ENCODE data around the gene SLC25A38. TPM values are rescaled to one million over a fixed set of nuclear protein-coding genes. Genes with fewer than 3 reads are reported as not detected.
"Not testable (repeated sequence)": the region's sequence is repeated elsewhere in the genome, so short reads cannot be mapped to it uniquely, and the experiment has no call there.

Gene SLC25A38
- polyA plus RNA-seq, 1 donor from 2014 or later = 32.5 TPM

DNA sequence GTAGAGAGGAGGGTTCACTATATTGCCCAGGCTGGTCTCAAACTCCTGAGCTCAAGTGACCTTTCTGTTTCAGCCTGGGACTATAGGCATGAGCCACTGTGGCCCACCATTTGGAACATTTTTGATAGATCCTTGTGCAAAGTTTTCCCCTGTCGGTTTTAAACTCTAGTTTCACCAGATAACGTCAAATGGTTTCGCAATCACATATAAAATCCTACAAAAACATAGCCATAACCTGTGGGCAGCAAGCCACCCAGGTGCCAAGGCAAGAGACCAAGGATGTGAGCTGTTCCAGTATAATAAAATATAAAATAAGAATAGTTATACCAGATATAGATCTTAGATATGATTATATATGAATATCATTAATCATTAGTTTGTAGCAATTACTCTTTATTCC, 33.8 kb downstream of the SLC25A38 start:
- not testable (repeated sequence) for H3K36me3 ChIP-seq (ENCODE audit: insufficient read depth, low read length); H3K4me2 ChIP-seq (ENCODE audit: low read length); H3K27ac ChIP-seq (ENCODE audit: low read length); H4K20me1 ChIP-seq (ENCODE audit: insufficient read depth); H3K9ac ChIP-seq (ENCODE audit: low read length); H3K9me2 ChIP-seq (ENCODE audit: insufficient read depth, low read length); H3K4me3 ChIP-seq (ENCODE audit: low read length); H3K27me3 ChIP-seq (ENCODE audit: insufficient read depth, low read depth, low read length); H3K9me3 ChIP-seq (ENCODE audit: low read length); H3K79me2 ChIP-seq (replicated peaks; ENCODE audit: insufficient read depth, low read length); H2AFZ ChIP-seq (ENCODE audit: low read depth, low read length); H3F3A ChIP-seq (ENCODE audit: insufficient read depth, low read length, poor library complexity, severe bottlenecking)

DNA sequence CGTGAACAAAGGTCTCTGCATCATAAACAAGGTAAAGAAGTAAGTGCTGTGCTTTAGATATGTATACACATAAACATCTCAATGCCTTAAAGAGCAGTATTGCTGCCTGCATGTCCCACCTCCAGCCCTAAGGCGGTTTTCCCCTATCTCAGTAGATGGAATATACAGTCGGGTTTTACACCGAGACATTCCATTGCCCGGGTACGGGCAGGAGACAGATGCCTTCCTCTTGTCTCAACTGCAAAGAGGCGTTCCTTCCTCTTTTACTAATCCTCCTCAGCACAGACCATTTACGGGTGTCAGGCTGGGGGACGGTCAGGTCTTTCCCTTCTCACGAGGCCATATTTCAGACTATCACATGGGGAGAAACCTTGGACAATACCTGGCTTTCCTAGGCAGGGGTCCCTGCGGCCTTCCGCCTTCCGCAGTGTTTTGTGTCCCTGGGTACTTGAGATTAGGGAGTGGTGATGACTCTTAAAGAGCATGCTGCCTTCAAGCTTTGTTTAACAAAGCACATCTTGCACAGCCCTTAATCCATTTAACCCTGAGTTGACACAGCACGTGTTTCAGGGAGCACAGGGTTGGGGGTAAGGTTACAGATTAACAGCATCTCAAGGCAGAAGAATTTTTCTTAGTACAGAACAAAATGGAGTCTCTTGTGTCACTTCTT, 35.5 kb downstream of the SLC25A38 start:
- not testable (repeated sequence) for H3K27ac ChIP-seq (ENCODE audit: low read length); H3K9me3 ChIP-seq (ENCODE audit: low read length); H4K20me1 ChIP-seq (ENCODE audit: insufficient read depth); H3K9ac ChIP-seq (ENCODE audit: low read length); H2AFZ ChIP-seq (ENCODE audit: low read depth, low read length); H3K36me3 ChIP-seq (ENCODE audit: insufficient read depth, low read length); H3K9me2 ChIP-seq (ENCODE audit: insufficient read depth, low read length); H3K27me3 ChIP-seq (ENCODE audit: insufficient read depth, low read depth, low read length); H3F3A ChIP-seq (ENCODE audit: insufficient read depth, low read length, poor library complexity, severe bottlenecking); H3K4me3 ChIP-seq (ENCODE audit: low read length); H3K79me2 ChIP-seq (replicated peaks; ENCODE audit: insufficient read depth, low read length); H3K4me2 ChIP-seq (ENCODE audit: low read length)

DNA sequence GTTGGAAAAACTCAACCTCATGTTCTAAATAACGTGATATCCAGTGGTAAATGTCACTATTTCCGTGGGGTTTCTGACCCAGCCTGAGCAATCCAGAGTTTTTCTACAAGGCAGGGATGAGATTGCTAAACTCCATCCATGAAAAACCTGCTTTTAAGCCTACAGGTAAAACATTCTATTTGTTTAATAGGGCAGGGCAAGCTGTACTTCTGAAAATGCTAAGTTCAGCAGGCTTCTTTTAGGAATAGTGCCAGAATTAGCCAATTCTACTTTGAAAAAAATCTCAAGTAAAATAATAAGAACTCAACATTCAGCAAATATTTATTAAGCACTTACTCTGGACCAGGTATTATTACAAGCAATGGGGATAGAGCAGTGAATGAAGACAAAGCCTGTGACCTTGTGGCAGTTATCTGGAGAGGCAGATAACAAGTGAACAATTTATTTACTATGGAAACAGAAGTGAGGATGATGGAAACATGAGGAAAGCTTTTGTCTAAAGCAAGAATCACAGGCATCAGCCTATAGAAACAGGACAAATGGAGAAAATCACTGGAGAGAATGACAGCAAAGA, 36.7 kb downstream of the SLC25A38 start:
- H3K9me2 ChIP-seq (ENCODE audit: insufficient read depth, low read length) = no peaks in the 10 kb centered on the region
- H3K27ac ChIP-seq (ENCODE audit: low read length) = no peak overlapping the region
- H3K79me2 ChIP-seq (replicated peaks; ENCODE audit: insufficient read depth, low read length) = no peaks in the 10 kb centered on the region
- H4K20me1 ChIP-seq (ENCODE audit: insufficient read depth) = no peaks in the 10 kb centered on the region
- no peak overlapping the region for H3K9ac ChIP-seq (ENCODE audit: low read length)
- no peaks in the 10 kb centered on the region for H3K9me3 ChIP-seq (ENCODE audit: low read length)
- no peak overlapping the region for H3K4me2 ChIP-seq (ENCODE audit: low read length)
- H3K36me3 ChIP-seq (ENCODE audit: insufficient read depth, low read length) = no peaks in the 10 kb centered on the region
- TF ChIP-seq MXI1 (conservative IDR thresholded peaks at IDR 0.05; ENCODE audit: poor library complexity, severe bottlenecking) (no peak), EP300 (conservative IDR thresholded peaks at IDR 0.05; ENCODE audit: poor library complexity, severe bottlenecking) (no peak), POLR2AphosphoS5 (IDR thresholded peaks at IDR 0.05) (no peak), TAF1 (IDR thresholded peaks at IDR 0.05; ENCODE audit: low read depth) (no peak), RAD21 (conservative IDR thresholded peaks at IDR 0.05) (no peak), EZH2 (IDR thresholded peaks at IDR 0.05; ENCODE audit: borderline replicate concordance, insufficient read depth, low read length, poor library complexity, severe bottlenecking) (no peak), SMC3 (conservative IDR thresholded peaks at IDR 0.05; ENCODE audit: poor library complexity) (no peak)
- TF ChIP-seq, protein P1, sequence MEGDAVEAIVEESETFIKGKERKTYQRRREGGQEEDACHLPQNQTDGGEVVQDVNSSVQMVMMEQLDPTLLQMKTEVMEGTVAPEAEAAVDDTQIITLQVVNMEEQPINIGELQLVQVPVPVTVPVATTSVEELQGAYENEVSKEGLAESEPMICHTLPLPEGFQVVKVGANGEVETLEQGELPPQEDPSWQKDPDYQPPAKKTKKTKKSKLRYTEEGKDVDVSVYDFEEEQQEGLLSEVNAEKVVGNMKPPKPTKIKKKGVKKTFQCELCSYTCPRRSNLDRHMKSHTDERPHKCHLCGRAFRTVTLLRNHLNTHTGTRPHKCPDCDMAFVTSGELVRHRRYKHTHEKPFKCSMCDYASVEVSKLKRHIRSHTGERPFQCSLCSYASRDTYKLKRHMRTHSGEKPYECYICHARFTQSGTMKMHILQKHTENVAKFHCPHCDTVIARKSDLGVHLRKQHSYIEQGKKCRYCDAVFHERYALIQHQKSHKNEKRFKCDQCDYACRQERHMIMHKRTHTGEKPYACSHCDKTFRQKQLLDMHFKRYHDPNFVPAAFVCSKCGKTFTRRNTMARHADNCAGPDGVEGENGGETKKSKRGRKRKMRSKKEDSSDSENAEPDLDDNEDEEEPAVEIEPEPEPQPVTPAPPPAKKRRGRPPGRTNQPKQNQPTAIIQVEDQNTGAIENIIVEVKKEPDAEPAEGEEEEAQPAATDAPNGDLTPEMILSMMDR (IDR thresholded peaks at IDR 0.05; ENCODE audit: poor library complexity, severe bottlenecking) = no peak
- TF ChIP-seq, protein P2, sequence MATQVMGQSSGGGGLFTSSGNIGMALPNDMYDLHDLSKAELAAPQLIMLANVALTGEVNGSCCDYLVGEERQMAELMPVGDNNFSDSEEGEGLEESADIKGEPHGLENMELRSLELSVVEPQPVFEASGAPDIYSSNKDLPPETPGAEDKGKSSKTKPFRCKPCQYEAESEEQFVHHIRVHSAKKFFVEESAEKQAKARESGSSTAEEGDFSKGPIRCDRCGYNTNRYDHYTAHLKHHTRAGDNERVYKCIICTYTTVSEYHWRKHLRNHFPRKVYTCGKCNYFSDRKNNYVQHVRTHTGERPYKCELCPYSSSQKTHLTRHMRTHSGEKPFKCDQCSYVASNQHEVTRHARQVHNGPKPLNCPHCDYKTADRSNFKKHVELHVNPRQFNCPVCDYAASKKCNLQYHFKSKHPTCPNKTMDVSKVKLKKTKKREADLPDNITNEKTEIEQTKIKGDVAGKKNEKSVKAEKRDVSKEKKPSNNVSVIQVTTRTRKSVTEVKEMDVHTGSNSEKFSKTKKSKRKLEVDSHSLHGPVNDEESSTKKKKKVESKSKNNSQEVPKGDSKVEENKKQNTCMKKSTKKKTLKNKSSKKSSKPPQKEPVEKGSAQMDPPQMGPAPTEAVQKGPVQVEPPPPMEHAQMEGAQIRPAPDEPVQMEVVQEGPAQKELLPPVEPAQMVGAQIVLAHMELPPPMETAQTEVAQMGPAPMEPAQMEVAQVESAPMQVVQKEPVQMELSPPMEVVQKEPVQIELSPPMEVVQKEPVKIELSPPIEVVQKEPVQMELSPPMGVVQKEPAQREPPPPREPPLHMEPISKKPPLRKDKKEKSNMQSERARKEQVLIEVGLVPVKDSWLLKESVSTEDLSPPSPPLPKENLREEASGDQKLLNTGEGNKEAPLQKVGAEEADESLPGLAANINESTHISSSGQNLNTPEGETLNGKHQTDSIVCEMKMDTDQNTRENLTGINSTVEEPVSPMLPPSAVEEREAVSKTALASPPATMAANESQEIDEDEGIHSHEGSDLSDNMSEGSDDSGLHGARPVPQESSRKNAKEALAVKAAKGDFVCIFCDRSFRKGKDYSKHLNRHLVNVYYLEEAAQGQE (IDR thresholded peaks at IDR 0.05; ENCODE audit: borderline replicate concordance) = no peak
- no peak overlapping the region for H3K4me3 ChIP-seq (ENCODE audit: low read length)
- no peaks in the 10 kb centered on the region for H3K27me3 ChIP-seq (ENCODE audit: insufficient read depth, low read depth, low read length)
- H2AFZ ChIP-seq (ENCODE audit: low read depth, low read length) = no peak overlapping the region
- no peaks in the 10 kb centered on the region for H3F3A ChIP-seq (ENCODE audit: insufficient read depth, low read length, poor library complexity, severe bottlenecking)

All from neural cell (in vitro differentiated cells).